Omental fat pad (tissue), 4 donors: ENCODE data around the gene TRABD2B. TPM values are rescaled to one million over a fixed set of nuclear protein-coding genes. Genes with fewer than 3 reads are reported as not detected.

Experiments used
- ATAC-seq: fragments of 150-250 bp; one replicate; pipeline ENCODE4 v1.9.1; 2016; ENCODE audit warnings: mild to moderate bottlenecking, moderate library complexity; ENCODE audit not compliant: low FRiP score
- DNase-seq: peaks from one replicate; pipeline ENCODE4 v3.0.0-alpha.2; 2019; ENCODE audit warnings: low spot score
- CTCF ChIP-seq, 3 donors: fragments of 450-650 bp; IDR thresholded peaks; one replicate each; pipeline ENCODE4 v1.5.1; 2016 to 2017; ENCODE audit warnings: antibody characterized with exemption in 3 of 3, mild to moderate bottlenecking in 3 of 3, moderate library complexity in 2 of 3
- total RNA-seq, 4 donors: library from RNA; depleted of rRNA; stranded (reverse); fragments of >200 nt; gene quantifications; one replicate each; pipeline ENCODE4 v1.1.0, GENCODE V29; 2016

TRABD2B gene
- total RNA-seq, 4 donors from 2014 or later: 0.82 to 3.0 (median 1.8) TPM

- TF ChIP-seq CTCF (IDR thresholded peaks at IDR 0.05): no peak
- ATAC-seq: no peak
- DNase-seq: no peak
Measured at GRCh38 chr1:48028218-48029069, 31.3 kb upstream of the TRABD2B start.

- TF ChIP-seq CTCF (IDR thresholded peaks at IDR 0.05): no peak
- DNase-seq (no peak), ATAC-seq (no peak)
Measured at GRCh38 chr1:48027533-48027835, 30.3 kb upstream of the TRABD2B start.

- no peak for TF ChIP-seq CTCF (IDR thresholded peaks at IDR 0.05)
- DNase-seq (no peak), ATAC-seq (no peak)
Measured at GRCh38 chr1:48026701-48027532, 29.7 kb upstream of the TRABD2B start.

GRCh38 chr1:48026275-48026674 lies 29.1 kb upstream of the TRABD2B start:
- no peak for ATAC-seq
- no peak for DNase-seq
- TF ChIP-seq CTCF (IDR thresholded peaks at IDR 0.05): no peak

- ATAC-seq (no peak), DNase-seq (no peak)
- no peak for TF ChIP-seq CTCF (IDR thresholded peaks at IDR 0.05)
Measured at GRCh38 chr1:48025076-48025475, 27.9 kb upstream of the TRABD2B start.

- ATAC-seq (no peak), DNase-seq (no peak)
- TF ChIP-seq CTCF (IDR thresholded peaks at IDR 0.05): no peak
Measured at GRCh38 chr1:48023488-48023887, 26.3 kb upstream of the TRABD2B start.
